VCaP (cell line): ENCODE results near the gene ROBO1.

Source experiments
- H3K27ac ChIP-seq: fragments of 450-650 bp; 2 replicates; pipeline ENCODE4 v1.5.1; 2017
- CTCF ChIP-seq: fragments of 450-650 bp; conservative IDR thresholded peaks from 2 replicates; pipeline ENCODE4 v1.5.1; 2017; ENCODE audit warnings: mild to moderate bottlenecking, moderate library complexity

The ROBO1 gene

GRCh38 chr3:78839693-78840092 lies 928.1 kb downstream of the ROBO1 start:
- TF ChIP-seq CTCF = no peak
- no peak overlapping the region for H3K27ac ChIP-seq

GRCh38 chr3:78838362-78838761 lies 929.4 kb downstream of the ROBO1 start:
- TF ChIP-seq CTCF = no peak
- no peak overlapping the region for H3K27ac ChIP-seq

GRCh38 chr3:78834910-78835309 lies 932.9 kb downstream of the ROBO1 start:
- TF ChIP-seq CTCF = no peak
- no peak overlapping the region for H3K27ac ChIP-seq

GRCh38 chr3:78832785-78833204 lies 935.0 kb downstream of the ROBO1 start:
- H3K27ac ChIP-seq = no peak overlapping the region
- TF ChIP-seq CTCF = no peak

- TF ChIP-seq CTCF = no peak
- H3K27ac ChIP-seq = no peak overlapping the region
Measured at GRCh38 chr3:78831446-78831972, 936.3 kb downstream of the ROBO1 start.

- TF ChIP-seq CTCF = no peak
- H3K27ac ChIP-seq = no peak overlapping the region
Measured at GRCh38 chr3:78830470-78830869, 937.3 kb downstream of the ROBO1 start.

- H3K27ac ChIP-seq = no peak overlapping the region
- TF ChIP-seq CTCF = no peak
Measured at GRCh38 chr3:78827618-78828017, 940.2 kb downstream of the ROBO1 start.

GRCh38 chr3:78825858-78826215 lies 942.0 kb downstream of the ROBO1 start:
- H3K27ac ChIP-seq = no peak overlapping the region
- no peak for TF ChIP-seq CTCF
